HEK293 (cell line): ENCODE results near the gene CCDC73.
A peak's percentile ranks its signal among the peaks of the same experiment; 100 is the strongest.

ENCODE experiments used
- CTCF ChIA-PET: fragments of 350-600 bp; formaldehyde crosslinking; extraction: SDS; loops from one replicate; lab custom pipeline; 2021; ENCODE audit warnings: antibody characterized with exemption; lab: Yijun Ruan, JAX
- POLR2A ChIA-PET: fragments of 300-600 bp; formaldehyde crosslinking; extraction: SDS; loops from one replicate; lab custom pipeline; 2020; ENCODE audit warnings: antibody characterized with exemption, inconsistent platforms; lab: Yijun Ruan, JAX
- H3K27ac ChIP-seq: fragments of 200-500 bp; sonication (Bioruptor generic); 2 replicates; pipeline ENCODE4 v1.5.1; 2014; ENCODE audit warnings: low read depth, low read length, control low read depth, inconsistent platforms; ENCODE audit errors: extremely low read depth
- H3K36me3 ChIP-seq, 2 experiments: fragments of 200-500 bp in 1 of 2; sonication (Bioruptor generic) in 1 of 2; 1 replicate in 1 of 2; 2 replicates in 1 of 2; pipeline ENCODE4 v1.5.1; 2014 to 2017; ENCODE audit warnings: inconsistent platforms in 2 of 2, low read length in 2 of 2; ENCODE audit not compliant: control insufficient read depth in 2 of 2, insufficient read depth in 1 of 2
- H3K4me1 ChIP-seq: fragments of 200-500 bp; sonication (Bioruptor generic); 2 replicates; pipeline ENCODE4 v1.5.1; 2014; ENCODE audit warnings: mild to moderate bottlenecking, low read length, inconsistent platforms; ENCODE audit not compliant: control insufficient read depth, insufficient read depth
- H3K4me3 ChIP-seq: 2 replicates; pipeline ENCODE4 v1.5.1; 2011; ENCODE audit warnings: low read depth, mild to moderate bottlenecking, control low read depth, low read length, moderate library complexity
- H3K9me3 ChIP-seq: fragments of 200-500 bp; sonication (Bioruptor generic); 2 replicates; pipeline ENCODE4 v1.5.1; 2014; ENCODE audit warnings: low read depth, low read length, inconsistent platforms; ENCODE audit not compliant: control insufficient read depth, insufficient read depth
- EGR2 ChIP-seq: fragments of 450-650 bp; formaldehyde crosslinking; IDR thresholded peaks from 2 replicates; pipeline ENCODE4 v1.5.1; 2016; ENCODE audit warnings: low read depth, missing biosample characterization, missing genetic modification characterization
- GLI2 ChIP-seq: fragments of 450-650 bp; formaldehyde crosslinking; IDR thresholded peaks from 2 replicates; pipeline ENCODE4; 2017; ENCODE audit warnings: missing biosample characterization, missing genetic modification characterization, low read depth, borderline replicate concordance
- IKZF3 ChIP-seq: fragments of 450-650 bp; IDR thresholded peaks from 2 replicates; pipeline ENCODE4 v1.5.0; 2018; ENCODE audit warnings: missing biosample characterization, mild to moderate bottlenecking, missing genetic modification characterization, moderate library complexity
- SCRT1 ChIP-seq: fragments of 450-650 bp; formaldehyde crosslinking; IDR thresholded peaks from 2 replicates; pipeline ENCODE4 v1.5.1; 2016; ENCODE audit warnings: missing biosample characterization, missing genetic modification characterization, borderline replicate concordance
- SP3 ChIP-seq: fragments of 450-650 bp; formaldehyde crosslinking; IDR thresholded peaks from 2 replicates; pipeline ENCODE4 v1.5.1; 2016; ENCODE audit warnings: missing biosample characterization, missing genetic modification characterization
- ZFP69B ChIP-seq: fragments of 450-650 bp; formaldehyde crosslinking; IDR thresholded peaks from 2 replicates; pipeline ENCODE4 v1.5.1; 2016; ENCODE audit warnings: missing biosample characterization, missing genetic modification characterization
- ZNF16 ChIP-seq: fragments of 450-650 bp; formaldehyde crosslinking; IDR thresholded peaks from 2 replicates; pipeline ENCODE4 v1.5.1; 2016; ENCODE audit warnings: low read depth, missing biosample characterization, missing genetic modification characterization
- ZNF211 ChIP-seq: fragments of 450-650 bp; formaldehyde crosslinking; IDR thresholded peaks from 2 replicates; pipeline ENCODE4 v1.5.1; 2016; ENCODE audit warnings: low read depth, missing biosample characterization, missing genetic modification characterization
- ZNF324 ChIP-seq: fragments of 450-650 bp; formaldehyde crosslinking; IDR thresholded peaks from 2 replicates; pipeline ENCODE4 v1.5.1; 2016; ENCODE audit warnings: missing biosample characterization, missing genetic modification characterization
- ZNF354C ChIP-seq: fragments of 450-650 bp; formaldehyde crosslinking; IDR thresholded peaks from 2 replicates; pipeline ENCODE4 v1.5.1; 2016; ENCODE audit warnings: missing biosample characterization, missing genetic modification characterization, low read depth, borderline replicate concordance
- ZNF394 ChIP-seq: fragments of 450-650 bp; formaldehyde crosslinking; IDR thresholded peaks from 2 replicates; pipeline ENCODE4 v1.5.1; 2016; ENCODE audit warnings: missing biosample characterization, missing genetic modification characterization, mild to moderate bottlenecking, moderate library complexity, borderline replicate concordance
- ZNF433 ChIP-seq: fragments of 450-650 bp; formaldehyde crosslinking; IDR thresholded peaks from 2 replicates; pipeline ENCODE4 v1.5.1; 2016; ENCODE audit warnings: missing biosample characterization, missing genetic modification characterization, low read depth
- ZNF449 ChIP-seq: fragments of 450-650 bp; formaldehyde crosslinking; IDR thresholded peaks from 2 replicates; pipeline ENCODE4 v1.5.1; 2017; ENCODE audit warnings: missing biosample characterization, mild to moderate bottlenecking, missing genetic modification characterization, moderate library complexity
- ZNF555 ChIP-seq: fragments of 450-650 bp; formaldehyde crosslinking; conservative IDR thresholded peaks from 2 replicates; pipeline ENCODE4 v1.5.1; 2017; ENCODE audit warnings: missing biosample characterization, mild to moderate bottlenecking, missing genetic modification characterization, inconsistent platforms
- ZNF561 ChIP-seq: fragments of 450-650 bp; IDR thresholded peaks from 2 replicates; pipeline ENCODE4 v1.5.1; 2018; ENCODE audit warnings: missing biosample characterization, missing genetic modification characterization, borderline replicate concordance
- ZNF585B ChIP-seq: fragments of 450-650 bp; formaldehyde crosslinking; IDR thresholded peaks from 2 replicates; pipeline ENCODE4 v1.5.1; 2016; ENCODE audit warnings: missing biosample characterization, missing genetic modification characterization
- ZNF610 ChIP-seq: fragments of 450-650 bp; formaldehyde crosslinking; IDR thresholded peaks from 2 replicates; pipeline ENCODE4 v1.5.1; 2016; ENCODE audit warnings: missing biosample characterization, missing genetic modification characterization, borderline replicate concordance
- ZNF629 ChIP-seq: fragments of 450-650 bp; formaldehyde crosslinking; IDR thresholded peaks from 2 replicates; pipeline ENCODE4 v1.5.1; 2017; ENCODE audit warnings: missing biosample characterization, missing genetic modification characterization
- ZNF654 ChIP-seq: fragments of 450-650 bp; formaldehyde crosslinking; IDR thresholded peaks from 2 replicates; pipeline ENCODE4 v1.5.1; 2016; ENCODE audit warnings: low read depth, missing biosample characterization, missing genetic modification characterization
- ZNF677 ChIP-seq: fragments of 450-650 bp; IDR thresholded peaks from 2 replicates; pipeline ENCODE4 v1.5.0; 2018; ENCODE audit warnings: missing biosample characterization, mild to moderate bottlenecking, missing genetic modification characterization, moderate library complexity
- ZNF701 ChIP-seq: fragments of 450-650 bp; formaldehyde crosslinking; IDR thresholded peaks from 2 replicates; pipeline ENCODE4 v1.5.1; 2016; ENCODE audit warnings: missing biosample characterization, missing genetic modification characterization
- ZNF777 ChIP-seq: fragments of 450-650 bp; formaldehyde crosslinking; IDR thresholded peaks from 2 replicates; pipeline ENCODE4 v1.5.1; 2017; ENCODE audit warnings: missing biosample characterization, missing genetic modification characterization, borderline replicate concordance
- TF ChIP-seq, protein P1 (sequence below): fragments of 450-650 bp; formaldehyde crosslinking; IDR thresholded peaks from 2 replicates; pipeline ENCODE4 v1.5.1; 2016; ENCODE audit warnings: missing biosample characterization, missing genetic modification characterization

The CCDC73 gene

DNA sequence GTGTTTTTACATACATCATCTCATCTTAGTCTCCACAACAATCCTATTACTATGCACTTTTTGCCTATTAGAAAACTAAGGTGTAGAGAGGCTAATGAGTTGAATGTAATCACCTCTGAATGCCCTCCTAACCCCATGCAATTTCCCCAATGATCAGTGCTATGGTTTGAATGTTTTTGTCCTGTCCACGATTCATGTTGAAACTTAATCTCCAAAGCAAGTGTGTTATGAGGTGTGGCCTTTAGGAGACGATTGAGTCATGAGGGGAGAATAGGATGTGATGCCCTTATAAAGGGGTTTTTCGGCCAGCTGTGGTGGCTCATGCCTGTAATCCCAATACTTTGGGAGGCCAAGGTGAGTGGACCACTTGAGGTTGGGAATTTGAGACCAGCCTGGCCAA lies 2.0 kb upstream of the CCDC73 start:
- H3K36me3 ChIP-seq = no peaks in the 10 kb centered on the region
- no peaks in the 10 kb centered on the region for H3K4me1 ChIP-seq
- no peak overlapping the region for H3K27ac ChIP-seq
- TF ChIP-seq ZNF585B (no peak), ZNF629 (tag by site-specific recombination) (no peak), ZNF610 (no peak), ZNF354C (tag by site-specific recombination) (no peak), ZNF324 (tag by site-specific recombination) (no peak), EGR2 (tag by site-specific recombination) (no peak), ZNF394 (tag by site-specific recombination) (no peak), GLI2 (no peak), ZNF433 (no peak), ZNF211 (tag by site-specific recombination) (no peak), SP3 (no peak), SCRT1 (tag by site-specific recombination) (no peak)
- no peak overlapping the region for H3K4me3 ChIP-seq
- ChIA-PET POLR2A (no interaction called here), CTCF (interaction anchor here (0.8 to 0.9 kb wide), 2 partner anchors 14 to 47 kb away, joined by 3 to 6 read pairs; no protein-coding TSS in a partner anchor)
- H3K9me3 ChIP-seq = no peaks in the 10 kb centered on the region

DNA sequence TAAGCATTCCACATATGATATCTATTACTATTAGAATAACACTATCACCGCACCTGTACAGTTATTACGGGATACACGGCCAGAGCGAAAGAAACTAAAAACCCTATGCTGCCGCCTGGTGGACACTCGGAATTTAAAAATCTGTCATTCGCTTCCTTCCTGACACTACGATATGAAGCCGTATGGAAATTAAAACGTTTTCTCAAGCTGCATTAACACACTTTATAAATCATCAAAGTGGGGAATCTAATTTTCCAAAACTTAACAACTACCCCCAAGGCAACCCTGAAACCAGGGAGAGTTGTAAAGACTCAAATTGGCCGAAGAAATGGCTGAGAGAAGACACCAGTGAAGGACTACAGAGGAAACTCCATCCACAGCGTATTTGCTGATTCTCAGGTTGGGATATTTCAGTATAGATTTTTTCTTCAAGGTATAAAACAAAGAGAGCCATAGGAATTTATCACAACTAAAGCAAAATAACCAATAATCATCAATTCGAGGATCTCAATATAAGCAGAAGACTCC lies 1.4 kb downstream of the CCDC73 start:
- Histone ChIP-seq H3K9me3 (no peaks in the 10 kb centered on the region), H3K4me1 (no peaks in the 10 kb centered on the region), H3K4me3 (peak overlapping the region; percentile 17; the same call in 1 of the 2 replicates), H3K36me3 (no peaks in the 10 kb centered on the region), H3K27ac (no peak overlapping the region)
- POLR2A ChIA-PET = no interaction called here
- TF ChIP-seq ZNF677 (tag by site-specific recombination) (no peak), ZNF16 (tag by site-specific recombination) (no peak), ZNF654 (tag by site-specific recombination) (peak; percentile 57)
- CTCF ChIA-PET = interaction anchor here (0.5 to 3.3 kb wide), 21 partner anchors 9 to 1206 kb away, joined by 3 to 36 read pairs (median 4); no protein-coding TSS in a partner anchor

DNA sequence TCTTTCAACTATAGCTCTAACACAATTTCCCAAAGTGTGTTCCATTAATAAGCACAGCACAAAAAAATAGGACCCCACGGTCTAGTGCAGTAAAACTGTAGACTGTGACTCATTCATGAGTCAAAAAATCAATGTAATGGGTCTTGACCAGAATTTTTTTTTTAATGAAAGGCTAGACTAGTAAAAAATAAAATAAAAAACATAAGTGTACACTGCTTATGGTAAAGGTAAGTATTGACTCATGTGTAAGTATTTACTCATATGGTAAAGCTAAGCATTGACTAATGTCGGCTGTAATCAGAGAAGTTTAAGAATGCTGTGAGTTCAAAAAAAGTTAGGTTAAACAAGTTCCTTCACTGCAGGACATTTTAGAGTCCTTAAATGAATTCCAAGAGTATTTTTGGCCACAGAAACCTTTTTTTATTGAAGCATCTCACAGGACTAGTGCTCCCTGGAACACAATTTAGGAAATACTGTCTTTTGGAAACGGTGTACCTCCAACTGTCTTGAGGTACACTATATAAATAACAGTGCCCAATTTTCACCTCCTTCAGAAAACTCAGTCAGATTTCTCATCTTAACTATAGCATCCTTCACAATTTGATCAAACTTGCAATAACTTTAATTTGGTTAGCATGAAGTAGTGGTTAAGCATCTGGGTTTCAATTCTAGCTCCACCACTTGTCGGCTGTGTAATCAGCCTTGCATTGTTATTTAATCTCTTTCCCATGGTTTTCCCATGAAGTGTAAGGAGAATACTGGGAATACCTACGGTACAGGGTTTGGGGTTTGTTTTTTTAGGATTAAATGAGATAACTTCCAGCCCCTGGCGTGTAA lies 2.1 kb downstream of the CCDC73 start:
- ChIA-PET POLR2A (no interaction called here), CTCF (interaction anchor here (0.7 to 3.3 kb wide), 19 partner anchors 8 to 1205 kb away, joined by 3 to 36 read pairs (median 6); no protein-coding TSS in a partner anchor)
- H3K9me3 ChIP-seq = no peaks in the 10 kb centered on the region
- peak overlapping the region; percentile 17; the same call in 1 of the 2 replicates for H3K4me3 ChIP-seq
- H3K27ac ChIP-seq = no peak overlapping the region
- TF ChIP-seq ZFP69B (tag by site-specific recombination) (no peak), IKZF3 (peak; percentile 66; the same call in 1 of the 2 replicates)
- H3K4me1 ChIP-seq = no peaks in the 10 kb centered on the region
- no peaks in the 10 kb centered on the region for H3K36me3 ChIP-seq

DNA sequence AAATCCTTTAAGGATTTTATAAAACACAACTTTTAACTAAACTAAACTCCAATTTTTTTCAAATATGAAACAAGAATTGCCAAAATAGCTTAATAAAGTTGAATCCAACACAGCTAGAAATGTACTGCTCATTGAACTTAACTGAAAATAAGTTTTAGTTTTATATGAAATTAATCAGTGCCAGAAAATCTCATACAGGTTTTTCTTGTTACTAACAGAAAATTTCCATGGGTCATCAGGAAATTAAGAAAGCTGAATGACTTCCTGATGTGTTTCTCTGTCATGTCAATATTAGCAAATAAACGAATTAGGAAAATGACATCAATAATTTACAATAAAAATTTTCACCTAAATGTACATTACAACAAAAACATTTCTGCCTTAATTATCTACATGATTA lies 3.5 kb downstream of the CCDC73 start:
- ChIA-PET CTCF (interaction anchor here (0.6 to 3.3 kb wide), 15 partner anchors 10 to 467 kb away, joined by 3 to 36 read pairs (median 4); no protein-coding TSS in a partner anchor), POLR2A (no interaction called here)
- no peak overlapping the region for H3K27ac ChIP-seq
- no peaks in the 10 kb centered on the region for H3K4me1 ChIP-seq
- H3K36me3 ChIP-seq = no peaks in the 10 kb centered on the region
- no peaks in the 10 kb centered on the region for H3K9me3 ChIP-seq
- no peak overlapping the region for H3K4me3 ChIP-seq
- TF ChIP-seq ZNF701 (tag by site-specific recombination) (no peak), ZNF449 (tag by site-specific recombination) (no peak), ZNF777 (tag by site-specific recombination) (no peak), ZNF561 (tag by site-specific recombination) (no peak), ZNF555 (tag by site-specific recombination) (no peak)
- TF ChIP-seq, protein P1, sequence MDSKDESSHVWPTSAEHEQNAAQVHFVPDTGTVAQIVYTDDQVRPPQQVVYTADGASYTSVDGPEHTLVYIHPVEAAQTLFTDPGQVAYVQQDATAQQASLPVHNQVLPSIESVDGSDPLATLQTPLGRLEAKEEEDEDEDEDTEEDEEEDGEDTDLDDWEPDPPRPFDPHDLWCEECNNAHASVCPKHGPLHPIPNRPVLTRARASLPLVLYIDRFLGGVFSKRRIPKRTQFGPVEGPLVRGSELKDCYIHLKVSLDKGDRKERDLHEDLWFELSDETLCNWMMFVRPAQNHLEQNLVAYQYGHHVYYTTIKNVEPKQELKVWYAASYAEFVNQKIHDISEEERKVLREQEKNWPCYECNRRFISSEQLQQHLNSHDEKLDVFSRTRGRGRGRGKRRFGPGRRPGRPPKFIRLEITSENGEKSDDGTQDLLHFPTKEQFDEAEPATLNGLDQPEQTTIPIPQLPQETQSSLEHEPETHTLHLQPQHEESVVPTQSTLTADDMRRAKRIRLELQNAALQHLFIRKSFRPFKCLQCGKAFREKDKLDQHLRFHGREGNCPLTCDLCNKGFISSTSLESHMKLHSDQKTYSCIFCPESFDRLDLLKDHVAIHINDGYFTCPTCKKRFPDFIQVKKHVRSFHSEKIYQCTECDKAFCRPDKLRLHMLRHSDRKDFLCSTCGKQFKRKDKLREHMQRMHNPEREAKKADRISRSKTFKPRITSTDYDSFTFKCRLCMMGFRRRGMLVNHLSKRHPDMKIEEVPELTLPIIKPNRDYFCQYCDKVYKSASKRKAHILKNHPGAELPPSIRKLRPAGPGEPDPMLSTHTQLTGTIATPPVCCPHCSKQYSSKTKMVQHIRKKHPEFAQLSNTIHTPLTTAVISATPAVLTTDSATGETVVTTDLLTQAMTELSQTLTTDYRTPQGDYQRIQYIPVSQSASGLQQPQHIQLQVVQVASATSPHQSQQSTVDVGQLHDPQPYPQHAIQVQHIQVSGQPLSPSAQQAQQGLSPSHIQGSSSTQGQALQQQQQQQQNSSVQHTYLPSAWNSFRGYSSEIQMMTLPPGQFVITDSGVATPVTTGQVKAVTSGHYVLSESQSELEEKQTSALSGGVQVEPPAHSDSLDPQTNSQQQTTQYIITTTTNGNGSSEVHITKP (tag by site-specific recombination) = no peak
